Muscle of arm (tissue), 14 donors: ENCODE measurements around the gene ITGBL1. TPM values are rescaled to one million over a fixed set of nuclear protein-coding genes. Genes with fewer than 3 reads are reported as not detected.

Source experiments
- DNase-seq: peaks from one replicate; pipeline ENCODE4 v3.0.0-alpha.2; 2013
- long read RNA-seq, 11 donors: transcript quantifications; one replicate each; lab custom pipeline, GENCODE V29; 2026
- polyA plus RNA-seq, 12 donors: library from polyadenylated mRNA; unstranded; fragments of 120-200 nt; gene quantifications; one replicate each; pipeline ENCODE4 v1.2.1, GENCODE V29; 2013; ENCODE audit not compliant: insufficient read length in 12 of 12

ITGBL1 gene, protein sequence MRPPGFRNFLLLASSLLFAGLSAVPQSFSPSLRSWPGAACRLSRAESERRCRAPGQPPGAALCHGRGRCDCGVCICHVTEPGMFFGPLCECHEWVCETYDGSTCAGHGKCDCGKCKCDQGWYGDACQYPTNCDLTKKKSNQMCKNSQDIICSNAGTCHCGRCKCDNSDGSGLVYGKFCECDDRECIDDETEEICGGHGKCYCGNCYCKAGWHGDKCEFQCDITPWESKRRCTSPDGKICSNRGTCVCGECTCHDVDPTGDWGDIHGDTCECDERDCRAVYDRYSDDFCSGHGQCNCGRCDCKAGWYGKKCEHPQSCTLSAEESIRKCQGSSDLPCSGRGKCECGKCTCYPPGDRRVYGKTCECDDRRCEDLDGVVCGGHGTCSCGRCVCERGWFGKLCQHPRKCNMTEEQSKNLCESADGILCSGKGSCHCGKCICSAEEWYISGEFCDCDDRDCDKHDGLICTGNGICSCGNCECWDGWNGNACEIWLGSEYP
- polyA plus RNA-seq = 1 to 10 TPM in 10 of 12 donors, not detected in 2; 1.3 to 4.7 (median 2.5) TPM
- long read RNA-seq, donor 1 = 0 reads
- long read RNA-seq, donor 2 = 0 reads
- long read RNA-seq, donor 3 = 0 reads
- long read RNA-seq, donor 4 = 0 reads
- long read RNA-seq, donor 5, partial matches to known transcripts = 0 of 1 reads
- long read RNA-seq, donor 5, other reads (novel, unspliced or antisense) = 0 of 1 reads
- long read RNA-seq, donor 6 = 0 reads
- long read RNA-seq, donor 7 = 0 reads
- long read RNA-seq, donor 8 = 0 reads
- long read RNA-seq, donor 9 = 0 reads
- long read RNA-seq, donor 10 = 0 reads
- long read RNA-seq, donor 11, partial matches to known transcripts = 5 of 5 reads
- long read RNA-seq, donor 11, other reads (novel, unspliced or antisense) = 0 of 5 reads

DNA sequence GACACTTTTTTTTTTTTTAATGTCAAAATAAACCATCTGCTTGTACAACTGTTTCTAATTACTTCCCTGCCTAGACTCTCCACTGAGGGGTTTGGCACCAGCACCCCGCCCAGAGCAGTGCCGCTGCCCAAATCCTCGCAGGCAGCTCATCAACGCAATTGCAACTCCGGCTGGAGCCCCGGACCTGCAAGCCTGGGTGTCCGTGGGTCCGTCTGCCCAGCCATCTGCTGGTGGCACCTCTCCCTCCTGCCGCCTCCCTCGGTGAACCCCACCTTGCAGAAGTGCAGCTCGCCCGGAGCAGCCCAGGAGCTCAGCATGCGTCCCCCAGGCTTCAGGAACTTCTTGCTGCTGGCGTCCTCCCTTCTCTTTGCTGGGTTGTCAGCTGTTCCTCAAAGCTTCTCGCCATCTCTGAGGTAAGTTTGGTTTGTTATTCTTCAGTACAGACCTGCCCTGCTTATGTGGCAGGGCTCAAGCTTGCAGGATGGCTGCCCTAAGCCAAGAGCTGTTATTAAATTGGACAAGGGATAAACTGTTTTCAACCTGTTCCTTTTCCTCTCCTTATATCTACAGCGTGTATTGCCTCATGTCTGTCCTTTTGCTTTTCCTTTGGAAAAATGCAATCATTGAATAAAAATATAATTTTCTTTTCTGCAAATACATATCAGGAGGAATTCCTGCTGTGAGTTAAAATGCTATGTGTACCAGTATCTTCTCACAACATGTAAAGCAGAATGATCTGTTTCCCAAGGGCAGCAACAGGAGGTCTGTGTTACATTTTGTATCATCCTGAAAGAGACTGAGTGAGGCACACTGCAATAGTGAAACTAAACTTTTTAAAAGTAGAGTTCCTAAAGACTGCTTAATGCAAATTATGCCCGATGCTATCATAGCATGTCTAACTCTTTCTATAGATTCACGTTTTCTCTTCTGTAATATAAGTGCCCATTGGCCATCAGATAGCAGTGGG is at the start of gene ITGBL1:
ITGBL1 (plus strand) TSS at position 157 of the 967 bp plus-strand sequence; CDS start at position 316, 159 bp downstream.
- DNase-seq = peak; percentile 15

GRCh38 chr13:101406791-101407190 is 45.7 kb upstream of the ITGBL1 start:
- DNase-seq = no peak

DNA sequence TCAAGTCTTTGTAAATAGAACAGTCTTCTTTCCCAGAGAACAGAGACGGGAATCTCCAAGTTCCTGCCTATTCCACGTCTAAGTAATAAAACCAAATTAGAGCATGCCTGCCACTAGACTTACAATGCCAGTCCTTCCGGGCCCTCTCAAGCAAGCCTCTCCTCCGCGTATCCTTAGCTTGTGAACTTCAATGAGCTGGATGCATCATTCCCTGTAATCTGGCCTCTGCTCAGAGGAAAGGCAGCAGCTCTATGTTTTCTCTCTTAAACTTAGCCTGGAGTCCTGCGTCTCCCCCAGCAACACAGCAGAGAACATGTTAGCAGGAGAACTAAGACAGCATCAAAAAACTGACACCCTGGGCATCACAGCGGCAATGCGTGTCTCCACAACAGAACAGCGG is 44.3 kb upstream of the ITGBL1 start:
- DNase-seq = no peak

DNA sequence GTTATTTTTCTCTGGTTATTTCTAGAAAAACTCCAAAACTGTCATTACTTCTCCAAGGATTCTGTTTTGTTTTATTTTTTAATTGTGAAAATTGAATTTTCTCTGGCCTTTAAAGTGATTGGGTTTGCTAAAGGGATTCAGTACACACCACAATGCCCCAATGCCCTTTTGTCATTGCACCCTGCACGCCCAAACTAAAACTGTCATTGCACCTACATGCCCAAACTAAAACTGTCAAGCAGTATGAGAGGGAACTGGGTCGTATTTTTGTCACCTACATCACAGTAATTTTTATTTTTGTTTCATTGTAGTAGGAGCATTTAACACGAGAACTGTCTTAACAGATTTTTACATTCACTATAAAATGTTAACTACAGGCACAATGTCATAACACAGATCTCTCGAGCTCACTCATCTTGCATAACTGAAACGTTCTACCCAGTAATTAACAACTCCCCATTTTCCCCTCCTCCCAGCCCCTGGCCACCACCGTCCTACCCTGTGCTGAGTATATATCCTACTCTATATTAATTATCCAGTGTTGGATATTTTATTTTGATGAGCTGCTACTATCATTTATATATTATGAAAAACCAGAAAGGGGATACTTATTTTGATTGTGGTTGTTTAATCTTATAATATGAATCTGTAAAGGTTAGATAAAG is 43.4 kb upstream of the ITGBL1 start:
- DNase-seq = no peak

DNA sequence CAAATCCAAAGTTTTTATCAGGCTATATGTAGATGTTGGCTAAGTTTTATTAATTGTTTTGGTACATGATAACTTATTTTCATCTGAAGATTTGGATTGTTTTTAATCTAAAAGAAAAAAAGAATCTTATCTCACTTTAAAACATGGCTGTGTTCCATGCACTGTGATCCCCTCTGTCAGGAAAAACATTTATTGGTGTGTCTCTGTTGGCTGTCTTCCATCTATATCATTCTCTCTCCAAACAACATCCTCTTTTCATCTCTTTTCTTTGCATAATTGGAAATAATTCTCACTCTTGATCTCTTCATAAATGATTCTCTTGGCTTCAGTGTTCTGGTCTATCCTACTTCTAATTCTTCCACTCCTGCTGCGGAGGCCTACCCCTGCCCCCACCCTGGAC is 40.4 kb upstream of the ITGBL1 start:
- no peak for DNase-seq

DNA sequence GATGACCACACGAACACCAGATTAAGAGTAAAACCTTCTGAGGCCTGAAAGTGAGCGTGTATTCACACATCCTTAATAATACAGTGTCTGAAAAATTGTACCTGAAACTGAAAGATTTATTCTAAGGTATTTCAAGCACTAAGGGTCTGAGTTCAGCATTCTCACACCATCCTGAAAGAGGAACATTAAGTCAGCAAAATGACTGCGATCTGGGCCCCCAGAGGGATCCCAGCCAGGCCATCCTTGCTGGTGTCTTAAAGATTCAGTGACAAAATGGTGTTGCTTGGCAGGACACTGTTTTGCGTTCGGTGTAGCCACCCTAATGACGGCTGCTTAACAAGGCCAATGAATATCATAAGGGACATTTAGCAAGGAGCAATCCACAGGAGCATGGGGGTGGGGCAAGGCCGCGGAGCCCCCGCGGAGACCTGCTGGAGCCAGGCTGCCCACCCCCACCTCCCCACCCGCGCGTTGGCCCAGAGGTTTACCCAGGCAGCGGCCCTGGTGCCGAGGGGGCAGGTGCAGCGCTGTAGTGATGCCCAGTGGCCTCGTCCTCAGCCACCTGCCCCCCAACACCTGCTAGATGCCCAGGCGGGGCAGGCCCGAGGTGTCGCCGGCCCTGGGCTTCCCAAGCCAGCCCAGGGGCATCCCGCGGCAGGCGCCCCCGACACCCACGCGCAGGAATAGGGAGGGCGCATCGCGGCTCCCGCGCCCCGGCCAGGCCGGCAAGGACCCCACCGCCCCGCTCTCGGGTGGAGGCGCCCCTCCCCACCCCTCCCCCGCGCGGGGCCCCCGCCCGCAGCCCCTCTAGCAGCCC is 36.9 kb upstream of the ITGBL1 start:
- no peak for DNase-seq

DNA sequence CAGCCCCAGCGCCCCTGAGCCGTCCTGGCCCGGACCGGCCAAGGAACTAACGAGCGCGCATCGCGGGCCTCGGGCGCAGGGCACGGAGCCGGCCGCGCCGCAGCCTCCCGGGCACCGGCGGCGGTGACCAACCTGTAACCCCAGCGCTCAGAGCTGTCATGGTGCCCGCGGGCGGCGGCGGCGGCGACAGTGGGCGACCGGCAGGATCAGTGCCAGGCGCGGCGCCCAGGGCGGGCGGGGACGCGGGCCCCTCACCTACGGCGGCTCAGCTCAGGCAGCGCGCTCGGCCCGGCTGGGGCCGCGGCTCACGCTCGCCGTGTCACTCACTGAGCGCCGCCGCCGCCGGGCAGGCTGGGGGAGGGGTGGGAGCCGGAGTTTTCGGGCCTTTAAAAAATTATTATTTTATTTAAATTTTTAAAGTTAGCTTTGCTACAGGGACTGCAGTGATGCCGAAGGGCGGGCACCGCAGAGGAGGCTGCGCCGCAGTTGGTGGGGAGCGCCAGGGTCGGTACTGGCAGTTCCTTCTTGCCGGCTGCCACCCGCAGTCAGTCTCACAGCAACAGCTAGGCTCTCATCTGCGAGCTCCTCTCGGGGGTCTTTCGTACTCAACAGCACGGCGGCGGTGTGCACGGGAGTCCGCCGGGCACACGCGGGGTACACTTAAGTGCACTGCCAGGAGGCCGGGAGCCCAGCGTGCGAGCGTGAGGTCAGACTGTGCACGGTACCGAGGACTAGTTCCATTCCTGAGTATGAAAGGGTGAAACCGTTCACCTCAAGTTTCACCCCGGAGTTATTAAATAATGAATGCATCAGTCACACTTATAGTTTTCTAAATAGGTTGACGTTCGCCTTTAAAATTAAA is 36.1 kb upstream of the ITGBL1 start, which contains the start of gene NALCN:
NALCN (minus strand) TSS at position 328 of the 862 bp plus-strand sequence. CDS start 17,382 bp downstream, outside the sequence.
- DNase-seq = no peak

- no peak for DNase-seq
Observed at GRCh38 chr13:101417043-101417406, 35.5 kb upstream of the ITGBL1 start.

- DNase-seq = no peak
Observed at GRCh38 chr13:101417501-101417900, 35.0 kb upstream of the ITGBL1 start.

GRCh38 chr13:101423872-101424271 is 28.6 kb upstream of the ITGBL1 start:
- DNase-seq = no peak

DNA sequence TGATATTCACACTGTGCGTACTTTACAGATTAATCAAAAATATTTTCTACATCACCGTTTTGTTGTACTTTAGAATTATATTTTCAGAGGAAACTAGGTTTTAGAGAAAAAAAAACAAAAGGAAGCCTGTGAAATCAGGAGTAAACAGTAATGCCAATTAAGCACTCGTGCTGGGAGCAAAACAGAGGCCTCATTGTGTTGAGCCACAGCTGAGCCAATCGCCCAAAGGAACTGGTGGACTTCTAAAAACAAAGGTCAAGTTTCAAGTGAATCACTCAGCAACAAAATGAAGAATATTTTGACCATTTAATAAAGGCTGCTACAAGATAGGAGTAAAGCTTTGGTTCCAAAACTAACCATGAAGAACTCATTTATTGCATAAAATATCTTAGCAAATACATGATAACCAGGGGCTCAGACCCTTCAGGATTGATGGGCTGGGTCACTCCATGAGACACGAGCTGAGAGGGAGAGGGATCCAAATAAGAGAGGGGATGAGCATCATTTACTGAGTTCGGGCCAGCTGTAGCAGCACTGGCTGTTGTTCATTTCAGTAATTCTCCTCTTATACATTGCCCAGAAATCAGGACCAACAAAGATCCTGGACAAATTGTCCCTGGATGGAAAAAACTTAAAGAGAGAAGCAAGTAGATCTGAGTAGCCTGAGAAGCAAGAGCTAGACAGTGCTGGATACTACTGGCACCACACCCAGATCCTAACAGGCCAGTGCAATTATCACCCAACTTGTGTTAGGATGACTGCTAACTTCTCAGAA is 27.9 kb upstream of the ITGBL1 start:
- no peak for DNase-seq

DNA sequence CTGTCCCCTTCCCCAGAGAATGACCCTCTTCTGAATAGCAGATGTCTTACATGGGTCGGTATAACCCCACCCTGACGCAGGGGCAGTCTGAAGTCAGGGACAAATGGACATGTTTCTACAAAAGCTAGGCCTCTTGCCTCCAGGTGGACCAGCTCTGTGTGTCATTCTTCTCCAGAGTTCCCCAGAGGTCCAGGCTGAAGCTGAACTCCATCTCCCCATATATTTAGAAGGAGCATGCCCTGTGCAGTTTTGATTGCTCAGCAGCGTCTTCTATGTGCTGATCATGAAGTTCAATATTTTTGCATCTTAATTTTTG is 27.4 kb upstream of the ITGBL1 start:
- DNase-seq = no peak

GRCh38 chr13:101425623-101426022 is 26.9 kb upstream of the ITGBL1 start:
- no peak for DNase-seq

DNA sequence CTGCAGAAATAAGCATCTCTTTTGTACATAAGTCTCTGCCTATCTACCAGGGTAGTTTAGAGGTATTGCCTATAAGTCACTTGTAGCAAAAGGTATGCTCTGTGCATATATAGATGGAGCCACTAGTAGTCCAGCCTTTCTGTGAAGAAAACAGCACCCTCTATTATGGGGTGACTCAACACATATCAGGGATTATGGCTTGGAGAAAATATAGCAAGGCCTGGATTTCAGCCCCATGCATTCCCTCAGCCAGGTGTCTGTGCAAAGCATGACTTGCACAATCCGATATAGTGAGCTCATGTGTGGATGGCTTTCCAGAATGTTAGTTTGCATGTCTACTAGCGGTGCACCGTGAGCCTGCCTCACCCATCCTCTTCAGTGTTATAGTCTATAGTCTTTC is 22.7 kb upstream of the ITGBL1 start:
- no peak for DNase-seq

DNA sequence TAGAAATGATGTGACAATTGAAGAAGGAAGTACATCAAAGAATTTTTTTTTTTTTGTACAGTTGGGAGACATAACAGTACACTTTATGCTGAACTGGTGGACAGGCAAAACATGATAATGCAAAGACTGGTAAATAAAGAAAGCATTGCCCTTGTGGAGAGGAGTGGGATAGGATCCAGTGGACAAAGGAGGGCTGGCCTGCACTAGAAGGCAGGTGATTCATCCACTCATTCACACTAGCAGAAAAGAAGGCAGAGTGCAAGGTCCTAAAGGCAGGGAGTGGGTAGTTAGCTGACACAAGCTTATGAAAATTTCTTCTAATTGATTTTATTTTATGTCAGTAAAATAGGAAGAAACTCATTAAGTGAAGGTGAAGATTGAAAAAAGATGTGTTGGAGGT is 18.6 kb upstream of the ITGBL1 start:
- no peak for DNase-seq

DNA sequence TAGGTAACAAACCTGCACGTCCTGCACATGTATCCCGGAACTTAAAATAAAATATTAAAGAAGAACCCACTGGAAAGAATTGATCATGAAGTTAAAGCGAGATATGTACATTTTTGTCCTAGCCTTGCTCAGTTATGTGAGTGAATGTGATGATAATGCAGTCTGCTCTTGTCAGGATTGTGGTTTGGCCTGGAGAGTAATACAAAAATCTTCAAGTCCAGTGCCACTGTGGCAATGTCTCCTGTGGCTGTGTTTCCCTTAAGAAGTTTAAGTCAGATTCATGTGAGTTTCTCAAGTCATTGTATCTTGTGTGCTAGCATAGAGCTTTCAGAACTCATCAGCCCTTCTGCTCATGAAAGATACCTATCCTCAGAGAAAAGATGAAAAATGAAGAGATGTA is 18.0 kb upstream of the ITGBL1 start:
- DNase-seq = no peak

DNA sequence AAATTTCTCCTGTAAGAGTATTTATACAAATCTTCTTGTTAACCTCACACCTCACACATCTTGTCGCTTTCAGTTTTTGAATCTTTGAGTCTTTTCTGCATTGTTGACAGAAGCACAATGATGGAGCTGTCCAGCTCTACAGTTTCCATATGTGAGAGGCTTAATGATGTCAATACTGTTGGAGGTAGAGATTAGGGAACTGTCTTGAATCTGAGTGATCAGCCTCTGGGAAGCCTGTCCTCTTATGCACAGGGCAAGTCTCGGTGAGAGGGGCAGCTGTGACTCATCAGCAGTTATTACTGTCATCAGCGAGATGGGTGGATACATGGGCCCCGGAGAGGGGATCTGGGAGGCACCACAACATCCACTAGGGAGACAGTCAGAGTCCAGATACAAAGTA is 4.6 kb upstream of the ITGBL1 start:
- DNase-seq = no peak
